HepG2 (cell line): ENCODE data around the gene TRIM27. TPM values are rescaled to one million over a fixed set of nuclear protein-coding genes. Genes with fewer than 3 reads are reported as not detected.

Source experiments
- AKAP8 ChIP-seq: sonication (generic); formaldehyde crosslinking; IDR thresholded peaks from 2 replicates; pipeline ENCODE4 v1.5.1; 2020; ENCODE audit warnings: mild to moderate bottlenecking, missing genetic modification reagents
- CCAR2 ChIP-seq: fragments of 200-400 bp; formaldehyde crosslinking; optimal IDR thresholded peaks from 2 replicates; pipeline ENCODE3; 2018; ENCODE audit warnings: low read depth, mild to moderate bottlenecking, low read length, moderate library complexity
- ISX ChIP-seq: sonication (generic); formaldehyde crosslinking; conservative IDR thresholded peaks from 2 replicates; pipeline ENCODE4 v1.5.0; 2020; ENCODE audit warnings: missing genetic modification reagents
- MLXIP ChIP-seq: sonication (generic); formaldehyde crosslinking; IDR thresholded peaks from 2 replicates; pipeline ENCODE4 v1.9.0; 2021; ENCODE audit warnings: missing genetic modification reagents, borderline replicate concordance
- MXD1 ChIP-seq: sonication (generic); formaldehyde crosslinking; IDR thresholded peaks from 2 replicates; pipeline ENCODE4 v1.4.0; 2020; ENCODE audit warnings: mild to moderate bottlenecking, missing genetic modification reagents
- PCBP1 ChIP-seq: fragments of 200-400 bp; formaldehyde crosslinking; IDR thresholded peaks from 2 replicates; pipeline ENCODE4 v1.6.1; 2017; ENCODE audit warnings: mild to moderate bottlenecking, low read depth, low read length, borderline replicate concordance
- POGZ ChIP-seq: sonication (generic); formaldehyde crosslinking; IDR thresholded peaks from 2 replicates; pipeline ENCODE4 v1.4.0; 2020; ENCODE audit warnings: mild to moderate bottlenecking, missing genetic modification reagents
- SMAD1 ChIP-seq: sonication (generic); formaldehyde crosslinking; IDR thresholded peaks from 2 replicates; pipeline ENCODE4 v1.4.0; 2020; ENCODE audit warnings: missing genetic modification reagents, low read depth, mild to moderate bottlenecking, borderline replicate concordance
- SMARCE1 ChIP-seq: fragments of 450-650 bp; IDR thresholded peaks from 2 replicates; pipeline ENCODE4 v1.6.1; 2017; ENCODE audit warnings: borderline replicate concordance
- TEAD3 ChIP-seq: optimal IDR thresholded peaks from 2 replicates; pipeline ENCODE3; 2016; ENCODE audit warnings: borderline replicate concordance
- ZBTB3 ChIP-seq: sonication (generic); formaldehyde crosslinking; IDR thresholded peaks from 2 replicates; pipeline ENCODE4 v1.4.0; 2020; ENCODE audit warnings: low read depth, mild to moderate bottlenecking, moderate library complexity, missing genetic modification reagents, borderline replicate concordance
- ZNF251 ChIP-seq: sonication (generic); formaldehyde crosslinking; IDR thresholded peaks from 2 replicates; pipeline ENCODE4 v1.9.0; 2021; ENCODE audit warnings: mild to moderate bottlenecking, missing genetic modification reagents
- ZNF318 ChIP-seq: sonication (generic); formaldehyde crosslinking; IDR thresholded peaks from 2 replicates; pipeline ENCODE4 v1.4.0; 2020; ENCODE audit warnings: mild to moderate bottlenecking, missing genetic modification reagents
- ZNF543 ChIP-seq: sonication (generic); formaldehyde crosslinking; IDR thresholded peaks from 2 replicates; pipeline ENCODE4 v1.4.0; 2020; ENCODE audit warnings: mild to moderate bottlenecking, missing genetic modification reagents
- ZNF558 ChIP-seq: sonication (generic); formaldehyde crosslinking; IDR thresholded peaks from 2 replicates; pipeline ENCODE4 v1.9.0; 2022; ENCODE audit warnings: mild to moderate bottlenecking, missing genetic modification reagents, borderline replicate concordance
- ZNF564 ChIP-seq: sonication (generic); formaldehyde crosslinking; IDR thresholded peaks from 2 replicates; pipeline ENCODE4 v1.8.1; 2023; ENCODE audit warnings: mild to moderate bottlenecking, missing genetic modification reagents
- polyA plus RNA-seq, 8 experiments: library from polyadenylated mRNA; depleted of rRNA in 3 of 8; stranded (reverse) in 7 of 8; unstranded in 1 of 8; fragments of >200 nt; fragmentation: Illumina TruSeq in 4 of 8; extraction: Trizol in 4 of 8; gene quantifications; 2 replicates each; pipeline versions ENCODE4 v1.2.1 to v1.2.3, GENCODE V29; 2011 to 2016; ENCODE audit warnings: low read depth in 4 of 8, missing spikeins in 1 of 8, mixed read lengths in 1 of 8; ENCODE audit not compliant: insufficient read depth in 1 of 8
- total RNA-seq, 5 experiments: library from RNA; depleted of rRNA; stranded (reverse); fragments of >200 nt; fragmentation: Illumina TruSeq; extraction: Trizol; gene quantifications; 2 replicates each; pipeline ENCODE4 v1.2.3, GENCODE V29; 2016; ENCODE audit warnings: low read depth in 1 of 5

The TRIM27 gene
- total and polyA plus RNA-seq, 2 of the 13 experiments (the other 11 are each of a cell fraction or from before 2014, with no cell fraction given), result 88.6 to 112 TPM

- no peak for TF ChIP-seq ZNF318 (CRISPR knock-in tag)
- TF ChIP-seq CCAR2, result no peak
- no peak for TF ChIP-seq ZNF251
- no peak for TF ChIP-seq MXD1
- no peak for TF ChIP-seq SMAD1 (CRISPR knock-in tag)
- peak; percentile 65 for TF ChIP-seq TEAD3 (CRISPR knock-in tag)
- TF ChIP-seq AKAP8 (CRISPR knock-in tag), result no peak
- TF ChIP-seq ZNF564 (CRISPR knock-in tag), result no peak
- TF ChIP-seq POGZ (CRISPR knock-in tag), result no peak
- peak; percentile 45; the same call in 1 of the 2 replicates for TF ChIP-seq ZNF543 (CRISPR knock-in tag)
- no peak for TF ChIP-seq SMARCE1
- TF ChIP-seq PCBP1, result no peak
- no peak for TF ChIP-seq ZNF558 (CRISPR knock-in tag)
- no peak for TF ChIP-seq MLXIP
- no peak for TF ChIP-seq ISX
- no peak for TF ChIP-seq ZBTB3 (CRISPR knock-in tag)
Measured at GRCh38 chr6:28880894-28881780, 42.6 kb downstream of the TRIM27 start (continued).
